GM12873 (cell line): ENCODE measurements around the gene GRAP2.

Experiments used
- TF ChIP-seq, protein P1 (sequence below): IDR thresholded peaks from 2 replicates; pipeline ENCODE4 v1.5.1; 2012; ENCODE audit warnings: low read depth, mild to moderate bottlenecking, moderate library complexity, low read length, control low read depth; ENCODE audit not compliant: insufficient read depth; ENCODE audit errors: missing control alignments

Gene GRAP2

DNA sequence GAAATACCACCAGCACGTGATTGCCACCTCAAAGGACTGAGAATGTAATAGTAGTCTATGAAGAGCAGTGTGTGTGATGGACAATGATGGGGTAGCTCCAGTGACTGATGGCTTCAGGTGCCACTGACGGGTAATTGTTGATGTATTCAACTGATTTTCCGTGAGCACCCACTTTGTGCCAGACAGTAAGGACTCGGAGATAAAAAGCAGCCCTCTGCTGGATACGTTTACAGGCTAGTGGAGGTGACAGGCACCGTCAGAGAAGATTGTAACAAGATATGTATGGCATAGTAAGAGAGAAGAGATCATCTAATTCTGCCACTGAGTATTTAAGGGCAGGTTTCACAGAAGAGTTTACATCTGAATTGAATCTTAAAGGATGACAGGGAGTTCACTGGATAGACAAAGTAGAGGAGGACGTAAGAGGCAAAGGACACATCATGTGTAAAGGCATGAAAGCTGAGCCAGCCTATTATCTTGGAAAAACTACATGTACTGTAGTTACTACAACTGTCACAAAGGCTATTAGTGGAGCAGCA, 6.3 kb upstream of the GRAP2 start:
- TF ChIP-seq, protein P1, sequence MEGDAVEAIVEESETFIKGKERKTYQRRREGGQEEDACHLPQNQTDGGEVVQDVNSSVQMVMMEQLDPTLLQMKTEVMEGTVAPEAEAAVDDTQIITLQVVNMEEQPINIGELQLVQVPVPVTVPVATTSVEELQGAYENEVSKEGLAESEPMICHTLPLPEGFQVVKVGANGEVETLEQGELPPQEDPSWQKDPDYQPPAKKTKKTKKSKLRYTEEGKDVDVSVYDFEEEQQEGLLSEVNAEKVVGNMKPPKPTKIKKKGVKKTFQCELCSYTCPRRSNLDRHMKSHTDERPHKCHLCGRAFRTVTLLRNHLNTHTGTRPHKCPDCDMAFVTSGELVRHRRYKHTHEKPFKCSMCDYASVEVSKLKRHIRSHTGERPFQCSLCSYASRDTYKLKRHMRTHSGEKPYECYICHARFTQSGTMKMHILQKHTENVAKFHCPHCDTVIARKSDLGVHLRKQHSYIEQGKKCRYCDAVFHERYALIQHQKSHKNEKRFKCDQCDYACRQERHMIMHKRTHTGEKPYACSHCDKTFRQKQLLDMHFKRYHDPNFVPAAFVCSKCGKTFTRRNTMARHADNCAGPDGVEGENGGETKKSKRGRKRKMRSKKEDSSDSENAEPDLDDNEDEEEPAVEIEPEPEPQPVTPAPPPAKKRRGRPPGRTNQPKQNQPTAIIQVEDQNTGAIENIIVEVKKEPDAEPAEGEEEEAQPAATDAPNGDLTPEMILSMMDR = no peak

- TF ChIP-seq, protein P1 = no peak
Measured at GRCh38 chr22:39895682-39896081, 5.2 kb upstream of the GRAP2 start.

GRCh38 chr22:39896313-39896996, 4.4 kb upstream of the GRAP2 start:
- TF ChIP-seq, protein P1 = no peak

DNA sequence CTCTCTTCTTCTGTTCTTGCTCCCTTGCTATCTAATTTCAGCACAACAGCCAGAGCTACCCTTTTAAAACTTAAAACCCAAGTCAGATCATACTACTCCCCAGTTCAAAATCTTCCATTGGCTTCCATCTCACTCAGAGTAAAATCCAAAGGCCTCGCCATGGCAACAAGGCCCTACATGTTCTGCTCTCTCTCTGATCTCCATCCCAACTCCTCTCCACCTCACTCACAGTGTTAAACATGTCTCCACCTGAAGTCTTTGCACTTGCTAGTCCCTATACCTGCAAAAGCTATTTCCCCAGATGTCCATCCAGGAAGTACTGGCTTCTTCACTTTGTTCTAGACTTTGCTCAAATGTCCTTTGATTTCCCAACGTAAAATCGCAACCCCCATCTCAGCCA, 3.0 kb upstream of the GRAP2 start:
- TF ChIP-seq, protein P1 = no peak

DNA sequence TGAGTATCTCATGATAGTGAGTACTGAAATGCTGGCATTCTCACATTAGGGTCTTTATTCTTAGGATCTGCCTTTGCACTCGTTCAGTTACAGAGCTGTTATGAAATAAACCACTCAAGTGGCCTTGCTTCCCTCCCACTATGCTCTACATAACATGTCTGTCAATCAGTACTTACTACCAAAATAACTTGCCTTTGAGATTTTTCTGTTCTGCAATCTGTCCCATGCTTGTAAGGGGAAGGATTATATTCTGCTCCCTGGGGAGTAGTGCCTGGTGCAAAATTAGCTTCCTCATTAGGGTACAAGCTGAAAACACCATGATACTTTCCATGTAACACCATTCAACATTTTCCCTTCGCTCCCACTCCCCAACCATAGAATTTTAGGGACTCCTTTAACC, 1.9 kb upstream of the GRAP2 start:
- TF ChIP-seq, protein P1 = no peak

DNA sequence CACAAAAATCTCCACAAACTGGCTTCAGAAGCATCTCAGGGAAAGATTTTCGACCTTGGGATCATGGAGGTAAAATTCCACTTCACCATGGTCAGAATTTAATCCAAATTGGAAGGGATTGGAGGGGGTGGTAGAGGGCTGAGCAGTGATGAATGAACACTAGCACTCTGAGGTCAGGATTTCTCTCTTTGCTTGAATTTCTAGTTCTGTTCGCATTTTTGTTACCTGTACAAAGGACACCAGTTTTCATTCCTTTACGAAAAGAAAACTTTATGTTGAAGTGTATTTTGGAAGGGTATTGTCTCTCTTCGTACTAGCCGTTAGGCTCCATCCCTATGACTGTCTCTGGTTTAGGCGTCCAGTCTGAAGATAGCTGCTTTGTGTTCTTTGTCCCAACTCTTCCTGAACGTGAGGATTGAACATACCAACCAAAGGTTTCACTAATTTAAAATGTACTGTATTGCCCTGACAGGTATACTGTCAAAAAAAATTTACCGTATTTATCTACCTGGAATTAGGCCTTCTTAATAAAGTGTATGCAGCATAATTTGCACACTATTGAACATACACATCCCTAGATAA, 772 bp downstream of the GRAP2 start:
- TF ChIP-seq, protein P1 = no peak

DNA sequence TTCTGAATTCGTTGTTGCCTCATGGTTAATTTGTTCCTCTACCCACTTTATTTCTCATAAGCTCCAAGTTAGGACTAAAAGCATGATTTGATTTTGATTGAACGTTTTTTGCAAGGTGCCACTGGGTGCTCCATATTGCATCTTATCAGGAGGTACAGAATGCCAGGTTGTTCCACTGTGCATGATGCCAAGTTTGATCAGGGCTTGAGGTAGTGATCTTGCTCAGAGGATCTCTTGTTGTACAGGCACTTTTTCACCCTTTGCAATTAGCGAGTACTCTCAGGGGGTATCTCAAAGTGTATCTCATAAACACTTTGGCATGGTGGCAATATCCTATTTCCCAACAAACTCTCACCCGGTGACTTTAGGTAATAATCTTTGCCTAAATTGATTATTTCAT, 4.0 kb downstream of the GRAP2 start:
- TF ChIP-seq, protein P1 = no peak
